Loucy (cell line): ENCODE measurements around the gene CDK6.

Experiments
- EZH2phosphoT487 ChIP-seq: fragments of 200-600 bp; IDR thresholded peaks from 2 replicates; pipeline ENCODE4 v1.6.1; 2018; ENCODE audit warnings: antibody characterized with exemption, mild to moderate bottlenecking, moderate library complexity, borderline replicate concordance
- TF ChIP-seq, protein P1 (sequence below): fragments of 200-600 bp; sonication (generic); conservative IDR thresholded peaks from 2 replicates; pipeline ENCODE4 v1.5.1; 2014; ENCODE audit warnings: mild to moderate bottlenecking, antibody characterized with exemption, low read length

DNA sequence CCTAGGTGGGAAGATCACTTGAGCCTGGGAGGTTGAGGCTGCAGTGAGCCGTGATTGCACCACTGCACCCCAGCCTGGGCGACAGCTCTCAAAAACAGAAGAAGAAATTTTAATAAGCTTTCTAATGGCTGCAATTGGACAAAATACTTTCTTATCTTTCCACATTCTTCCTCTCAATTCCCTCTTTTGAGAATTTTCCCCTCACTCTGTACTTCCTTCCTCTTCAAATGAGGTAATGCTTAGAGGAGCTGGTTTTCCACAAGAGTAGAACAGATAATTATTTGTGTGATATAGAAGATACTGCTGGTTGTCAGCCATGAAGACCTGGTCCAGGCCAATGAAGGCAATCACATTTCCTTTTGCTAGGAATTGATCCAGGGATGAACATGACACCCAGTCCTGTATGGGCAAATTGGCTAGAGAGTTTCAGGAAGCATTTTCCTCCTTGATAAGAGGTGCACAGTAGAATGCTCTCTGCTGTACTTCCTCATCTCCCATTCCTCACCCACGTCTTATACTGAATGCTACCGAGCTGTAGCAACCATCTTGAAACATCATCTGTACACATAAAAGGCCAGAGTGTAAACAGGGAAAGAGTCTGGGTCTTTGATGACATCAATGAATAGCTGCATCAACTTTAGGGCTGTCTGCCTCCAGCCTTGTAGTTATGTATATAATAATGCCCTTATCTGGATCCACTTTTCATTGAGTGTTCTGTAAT is 103.9 kb downstream of the CDK6 start:
- TF ChIP-seq, protein P1, sequence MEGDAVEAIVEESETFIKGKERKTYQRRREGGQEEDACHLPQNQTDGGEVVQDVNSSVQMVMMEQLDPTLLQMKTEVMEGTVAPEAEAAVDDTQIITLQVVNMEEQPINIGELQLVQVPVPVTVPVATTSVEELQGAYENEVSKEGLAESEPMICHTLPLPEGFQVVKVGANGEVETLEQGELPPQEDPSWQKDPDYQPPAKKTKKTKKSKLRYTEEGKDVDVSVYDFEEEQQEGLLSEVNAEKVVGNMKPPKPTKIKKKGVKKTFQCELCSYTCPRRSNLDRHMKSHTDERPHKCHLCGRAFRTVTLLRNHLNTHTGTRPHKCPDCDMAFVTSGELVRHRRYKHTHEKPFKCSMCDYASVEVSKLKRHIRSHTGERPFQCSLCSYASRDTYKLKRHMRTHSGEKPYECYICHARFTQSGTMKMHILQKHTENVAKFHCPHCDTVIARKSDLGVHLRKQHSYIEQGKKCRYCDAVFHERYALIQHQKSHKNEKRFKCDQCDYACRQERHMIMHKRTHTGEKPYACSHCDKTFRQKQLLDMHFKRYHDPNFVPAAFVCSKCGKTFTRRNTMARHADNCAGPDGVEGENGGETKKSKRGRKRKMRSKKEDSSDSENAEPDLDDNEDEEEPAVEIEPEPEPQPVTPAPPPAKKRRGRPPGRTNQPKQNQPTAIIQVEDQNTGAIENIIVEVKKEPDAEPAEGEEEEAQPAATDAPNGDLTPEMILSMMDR = no peak
- TF ChIP-seq EZH2phosphoT487 = no peak
